Daoy (cell line): Measurements from ENCODE around the gene WWOX. TPM values are rescaled to one million over a fixed set of nuclear protein-coding genes. Genes with fewer than 3 reads are reported as not detected.

Source experiments
- DNase-seq: peaks from one replicate; pipeline ENCODE4 v3.0.0-alpha.2; 2015; ENCODE audit warnings: low read depth
- total RNA-seq: library from RNA; depleted of rRNA; stranded (reverse); fragments of >200 nt; shearing (Covaris generic); gene quantifications from 2 replicates; pipeline ENCODE4 v1.2.3, GENCODE V29; 2014

WWOX gene
- total RNA-seq, 1 experiment from 2014 or later, result 21.1 TPM

DNA sequence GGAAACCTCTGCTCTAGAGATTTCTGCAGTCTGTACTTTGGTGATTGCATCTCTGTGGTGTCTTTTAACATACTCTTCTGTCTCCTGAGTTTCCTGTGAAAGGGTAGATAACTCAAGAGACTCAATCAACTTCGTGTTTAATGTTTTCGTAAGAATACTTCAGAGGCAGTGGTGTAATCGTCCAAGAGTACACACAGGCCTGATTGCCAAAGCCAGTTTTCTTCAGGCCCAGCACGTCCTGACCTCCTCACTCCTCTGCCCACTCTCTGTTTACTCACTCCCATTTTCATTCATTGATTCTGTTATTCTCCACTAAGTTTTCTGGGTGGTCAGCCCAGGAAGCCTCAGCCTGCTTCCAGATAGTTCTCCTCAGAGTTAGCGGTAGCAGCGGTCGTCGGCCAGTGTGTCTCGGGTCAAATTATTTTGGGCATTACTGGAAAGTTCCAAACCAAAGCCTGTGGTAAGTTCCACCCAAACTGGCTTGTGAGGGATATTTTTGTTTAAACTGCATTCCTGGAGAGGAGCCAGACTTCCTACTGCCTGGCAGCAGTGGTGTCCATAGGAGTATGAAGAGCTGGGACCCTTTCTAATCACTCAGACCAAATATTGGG lies 293.2 kb downstream of the WWOX start:
- no peak for DNase-seq

DNA sequence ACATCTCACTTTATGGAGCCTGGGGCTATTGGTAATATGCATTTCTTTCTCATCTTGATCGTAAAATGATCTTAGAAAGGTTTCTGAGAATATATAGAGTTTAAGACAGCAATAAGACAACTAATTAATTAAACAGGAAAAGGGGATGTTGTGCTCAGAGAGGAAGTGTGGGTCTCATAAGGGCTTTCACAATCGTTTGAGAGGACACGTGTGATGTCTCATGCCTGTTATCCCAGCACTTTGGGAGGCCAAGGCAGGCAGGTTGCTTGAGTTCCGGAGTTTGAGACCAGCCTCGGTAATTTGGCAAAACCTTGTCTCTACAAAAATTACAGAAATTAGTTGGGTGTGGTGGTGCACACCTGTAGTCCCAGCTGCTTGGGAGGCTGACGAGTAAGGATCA lies 295.6 kb downstream of the WWOX start:
- no peak for DNase-seq

DNA sequence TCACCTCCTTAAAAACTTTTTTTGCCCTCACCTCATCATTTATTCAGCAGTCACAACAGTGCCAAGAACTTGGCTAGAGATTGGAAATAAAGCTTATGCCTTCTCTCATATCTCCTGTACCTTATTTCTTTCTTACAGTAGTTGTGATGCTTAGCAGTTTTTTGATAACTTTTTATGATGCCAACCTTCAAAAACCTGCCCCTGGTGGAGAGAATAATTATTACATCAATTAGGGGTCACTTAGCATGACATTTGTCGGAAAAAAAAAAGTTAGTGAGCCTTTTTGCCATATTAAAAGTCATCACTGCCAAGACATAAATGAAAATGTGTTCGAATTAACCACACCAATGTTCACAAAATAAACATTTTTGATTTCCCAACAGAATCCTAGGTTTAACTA lies 296.6 kb downstream of the WWOX start:
- no peak for DNase-seq

DNA sequence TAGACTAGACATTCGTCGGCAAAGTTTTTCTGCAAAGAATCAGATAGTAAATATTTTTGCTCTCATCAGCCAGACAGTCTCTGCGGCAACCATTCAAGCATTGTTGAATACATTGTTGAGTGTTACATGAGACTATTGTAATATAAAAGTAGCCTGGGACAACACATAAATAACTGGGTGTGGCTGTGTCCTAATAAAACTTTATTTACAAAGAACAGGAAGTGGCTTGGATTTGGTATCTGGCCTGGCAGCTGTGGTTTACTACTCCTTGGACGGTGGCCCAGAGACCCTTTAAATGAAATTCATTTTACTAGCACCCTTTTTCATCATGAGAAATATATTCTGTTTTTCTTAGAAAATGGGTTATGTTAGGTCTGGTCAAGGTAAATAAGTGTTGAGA lies 297.2 kb downstream of the WWOX start:
- DNase-seq, result no peak

DNA sequence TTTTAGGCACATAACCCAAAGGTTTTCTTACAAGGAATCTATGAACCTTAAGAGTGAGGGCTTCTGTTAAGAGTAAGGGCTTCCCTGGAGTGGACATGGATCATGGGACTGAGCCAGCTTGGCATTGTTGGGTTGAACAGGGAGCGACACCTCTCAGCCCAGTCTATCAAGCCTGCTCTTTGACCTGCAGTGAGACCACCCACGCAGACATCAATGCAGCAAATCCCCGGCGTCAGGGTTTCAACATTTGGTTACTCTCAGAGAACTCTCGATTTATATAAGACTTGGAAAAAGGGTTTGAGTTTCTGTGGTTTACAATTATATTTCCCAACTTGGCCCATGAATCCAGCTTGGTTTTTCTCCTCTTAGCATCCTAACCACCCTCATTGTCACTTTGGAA lies 299.9 kb downstream of the WWOX start:
- no peak for DNase-seq

DNA sequence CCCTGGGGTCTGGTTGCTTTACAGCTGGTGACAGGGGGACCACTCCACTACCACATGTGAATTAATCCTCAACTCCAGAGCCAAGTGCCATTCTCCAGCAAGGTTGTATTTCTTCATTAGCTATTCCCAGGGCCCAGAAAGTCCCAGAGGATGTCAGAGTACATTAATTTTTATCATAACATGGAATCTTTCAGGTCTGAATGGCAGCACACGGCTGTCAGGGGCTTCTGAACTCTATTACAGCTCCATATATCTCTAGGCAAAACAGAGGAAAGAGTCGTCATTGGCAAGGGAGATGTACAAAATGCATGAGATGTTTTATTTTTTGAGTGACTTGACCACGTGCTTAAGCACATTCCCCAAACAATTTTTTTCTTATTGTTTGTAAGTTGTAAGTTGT lies 303.4 kb downstream of the WWOX start:
- DNase-seq, result no peak

DNA sequence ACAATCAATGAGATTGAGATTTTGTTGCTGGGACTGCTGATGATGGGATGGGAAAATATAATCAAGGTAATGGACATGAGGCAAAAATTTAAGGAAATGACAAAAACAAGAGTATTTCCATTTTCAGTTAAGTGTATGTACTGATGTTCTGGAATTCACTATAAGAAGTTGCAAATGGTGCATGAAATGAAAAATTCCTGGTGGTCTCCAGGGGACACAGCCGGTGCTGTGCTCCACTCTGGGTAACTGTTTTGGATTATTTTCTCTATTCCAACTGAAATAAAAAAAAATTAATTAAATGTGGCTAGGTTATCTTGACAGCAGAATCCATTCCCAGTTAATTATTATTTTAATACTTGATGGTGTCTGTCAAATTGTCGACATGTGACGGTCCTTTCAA lies 305.6 kb downstream of the WWOX start:
- no peak for DNase-seq

DNA sequence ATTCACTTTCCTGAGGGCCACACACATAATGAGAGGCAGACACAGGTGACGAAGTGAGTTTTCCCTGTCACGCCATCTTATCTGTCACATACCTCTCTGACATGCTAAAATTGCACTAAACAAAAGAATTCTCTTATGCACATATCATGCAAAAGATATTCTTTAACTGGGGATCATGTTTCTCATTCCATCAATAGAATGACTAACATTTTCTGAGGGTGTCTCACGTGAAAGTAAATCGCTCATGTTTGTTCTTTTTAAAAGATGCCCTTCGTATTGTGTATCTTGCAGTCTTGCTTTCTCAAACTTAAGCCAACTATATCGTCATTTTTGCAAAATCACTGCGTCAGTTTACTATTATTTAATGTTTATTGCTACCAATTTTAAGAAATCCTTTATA lies 306.4 kb downstream of the WWOX start:
- DNase-seq, result no peak

DNA sequence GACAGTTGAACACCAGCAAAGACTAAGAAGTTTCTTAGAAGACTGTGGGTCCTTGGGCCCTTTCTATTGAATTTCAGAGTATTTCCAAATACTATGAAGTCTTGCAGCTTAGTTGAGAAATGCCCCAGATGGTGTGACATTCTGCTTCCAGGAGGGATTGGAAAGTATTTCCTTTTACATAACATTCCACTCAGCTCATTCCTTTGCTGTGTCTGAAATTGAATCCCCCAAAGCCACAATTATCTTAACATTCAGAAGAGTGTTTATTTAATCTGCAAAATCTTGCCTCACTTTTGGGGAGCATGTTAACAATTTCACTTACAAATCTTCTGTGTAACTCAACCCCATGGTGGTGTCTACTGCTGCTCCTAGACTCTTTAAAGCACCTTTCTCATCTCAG lies 307.7 kb downstream of the WWOX start:
- no peak for DNase-seq

DNA sequence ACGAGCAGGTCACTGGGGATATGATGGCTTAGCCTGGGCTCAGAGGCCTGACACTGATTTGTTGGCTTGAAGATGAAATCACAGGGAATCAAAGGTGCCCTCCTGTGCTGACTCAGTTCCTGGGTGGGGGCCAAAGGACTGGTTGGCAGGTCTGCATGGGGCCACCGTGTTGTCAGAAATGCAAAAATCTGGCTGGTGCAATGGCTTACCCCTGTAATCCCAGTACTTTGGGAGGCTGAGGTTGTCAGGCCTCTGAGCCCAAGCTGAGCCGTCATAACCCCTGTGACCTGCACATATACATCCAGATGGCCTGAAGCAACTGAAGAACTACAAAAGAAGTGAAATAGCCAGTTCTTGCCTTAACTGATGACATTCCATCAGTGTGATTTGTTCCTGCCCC lies 314.2 kb downstream of the WWOX start:
- no peak for DNase-seq

DNA sequence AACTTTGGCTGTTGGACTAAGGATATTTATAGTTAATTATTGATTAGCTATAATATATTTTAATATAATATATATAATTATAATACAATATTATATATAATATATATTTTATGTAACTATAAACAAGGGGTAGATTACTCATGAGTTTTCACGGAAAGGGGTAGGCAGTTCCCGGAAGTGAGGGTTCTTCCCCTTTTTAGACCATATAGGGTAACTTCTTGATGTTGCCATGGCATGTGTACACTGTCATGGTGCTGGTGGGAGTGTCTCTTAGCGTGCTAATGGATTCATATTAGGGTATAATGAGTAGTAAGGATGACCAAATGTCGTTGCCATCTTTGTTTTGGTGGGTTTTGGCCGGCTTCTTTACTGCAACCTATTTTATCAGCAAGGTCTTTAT lies 315.6 kb downstream of the WWOX start:
- DNase-seq, result no peak

DNA sequence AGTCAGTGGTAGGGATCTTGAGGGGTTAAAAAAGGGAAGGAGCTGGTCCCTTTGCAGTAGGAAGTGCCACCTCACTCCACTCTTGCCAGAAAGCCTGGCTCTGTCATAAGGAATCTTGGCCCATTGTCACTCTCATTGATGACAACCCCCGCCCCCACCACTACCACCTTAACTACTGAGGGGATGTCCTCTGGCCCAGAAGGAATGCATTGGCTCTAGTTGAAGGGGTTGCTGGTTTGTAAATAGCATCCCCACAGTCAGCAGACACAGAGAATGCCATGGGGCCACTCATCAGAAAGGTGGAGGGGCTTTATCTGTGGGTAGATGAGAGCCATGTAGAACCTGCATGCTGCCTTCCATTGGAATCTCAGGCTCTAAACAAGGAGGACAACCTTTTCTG lies 316.2 kb downstream of the WWOX start:
- DNase-seq, result no peak

DNA sequence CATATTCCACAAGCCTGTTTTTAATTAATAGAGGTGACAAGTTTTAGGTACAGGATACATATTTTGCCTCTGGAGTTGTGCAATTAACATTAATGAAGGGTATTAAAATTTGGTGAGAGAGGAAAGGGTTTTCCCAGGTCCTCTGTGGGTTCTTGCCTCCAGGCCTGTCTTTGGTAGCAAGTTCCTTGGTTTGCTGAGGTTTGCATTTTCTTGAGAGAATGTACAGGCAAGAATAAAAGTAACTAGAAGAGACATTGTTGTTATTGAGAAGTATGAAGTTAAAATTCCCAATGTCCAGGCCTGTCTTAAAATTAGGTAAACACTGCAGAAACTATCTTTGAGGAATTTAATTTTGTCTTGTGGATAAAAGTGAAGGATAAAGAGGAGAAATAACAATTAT lies 316.9 kb downstream of the WWOX start:
- no peak for DNase-seq

DNA sequence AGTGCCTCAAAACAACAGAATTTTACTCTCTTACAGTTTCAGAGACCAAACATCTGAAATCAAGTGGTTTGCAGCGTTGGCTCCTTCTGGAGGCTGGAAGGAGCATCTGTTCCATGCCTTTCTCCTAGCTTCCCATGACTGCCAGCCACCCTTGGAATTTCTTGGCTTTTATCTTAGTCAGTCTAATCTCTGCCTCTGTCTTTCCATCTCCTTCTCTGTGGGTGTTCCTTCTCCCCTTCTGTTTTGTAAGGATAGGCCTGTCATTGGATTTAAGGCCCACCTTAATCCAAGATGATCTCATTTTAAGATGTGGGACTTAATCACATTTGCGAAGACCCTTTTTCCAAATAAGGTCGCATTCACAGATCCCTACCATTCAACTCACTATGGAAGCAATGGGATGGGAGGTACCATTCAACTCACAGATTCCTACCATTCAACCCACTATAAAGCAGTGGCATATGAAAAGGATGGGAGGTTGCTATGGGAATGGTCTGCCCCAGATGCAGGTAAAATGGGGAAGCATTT lies 321.8 kb downstream of the WWOX start:
- no peak for DNase-seq

DNA sequence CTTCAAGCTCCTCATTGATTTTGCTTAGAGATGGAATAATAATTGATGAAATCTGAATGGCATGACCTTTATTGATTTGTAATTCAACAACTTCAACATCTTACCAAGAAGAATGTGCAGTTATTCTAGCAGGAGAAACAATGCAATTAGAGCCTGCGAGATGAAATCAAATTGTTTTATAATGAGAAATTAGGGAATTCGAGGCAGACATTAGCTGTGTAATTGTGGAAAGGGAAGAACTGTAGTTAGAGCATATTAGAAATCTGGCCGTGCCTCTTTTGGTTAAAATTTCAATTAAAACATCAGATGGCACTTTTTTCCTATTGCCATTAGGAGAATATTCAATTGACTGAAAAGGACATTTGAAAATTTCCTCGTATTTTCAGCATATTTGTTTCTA lies 325.8 kb downstream of the WWOX start:
- no peak for DNase-seq

DNA sequence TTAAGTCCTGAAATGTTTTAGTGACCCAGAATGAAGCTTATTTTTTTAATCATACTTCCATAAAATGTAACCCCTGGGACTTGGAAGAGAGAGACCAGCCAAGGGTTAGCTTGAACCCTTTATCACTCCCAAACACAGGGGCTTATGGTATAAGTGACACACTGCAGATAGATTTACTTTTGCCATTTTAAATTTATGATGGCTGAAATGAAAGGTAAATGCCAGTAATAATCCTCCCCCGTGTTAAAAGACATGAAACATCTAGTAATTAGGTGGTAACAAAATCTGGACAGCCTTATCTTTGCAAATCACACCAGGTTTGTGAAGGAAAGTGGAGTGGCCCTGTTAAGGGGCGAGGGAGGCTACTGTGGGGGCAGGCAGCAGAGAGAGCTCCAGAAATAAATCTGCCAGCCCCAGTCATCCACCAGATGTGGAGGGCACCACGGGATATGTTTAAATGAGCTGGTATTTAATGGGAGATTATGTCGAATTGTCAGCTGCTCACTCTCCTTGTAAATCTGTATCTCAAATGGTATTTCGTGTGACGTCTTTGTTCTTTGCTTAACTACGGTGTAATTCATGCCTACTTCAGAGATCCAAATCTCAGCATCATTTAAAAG lies 326.5 kb downstream of the WWOX start:
- DNase-seq, result no peak

DNA sequence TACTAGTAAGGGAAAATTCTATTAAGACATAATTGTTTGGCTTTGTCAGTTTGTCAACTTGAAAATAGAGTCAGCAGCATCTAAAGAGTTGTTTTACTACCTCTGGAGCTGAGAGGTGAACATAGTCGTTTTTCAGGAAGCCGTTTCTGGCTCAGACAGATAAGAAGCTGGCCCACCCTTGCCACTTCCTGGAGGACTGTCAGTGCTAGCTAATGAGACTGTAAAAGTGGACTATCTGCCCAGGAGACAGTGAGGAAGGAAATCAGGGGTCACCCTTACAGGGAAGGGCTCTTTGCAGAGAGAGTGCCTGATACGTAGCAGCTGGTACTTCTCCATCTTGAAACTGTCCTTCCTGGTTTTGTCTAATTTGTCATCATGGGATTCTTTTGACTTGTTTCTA lies 328.7 kb downstream of the WWOX start:
- DNase-seq, result no peak

DNA sequence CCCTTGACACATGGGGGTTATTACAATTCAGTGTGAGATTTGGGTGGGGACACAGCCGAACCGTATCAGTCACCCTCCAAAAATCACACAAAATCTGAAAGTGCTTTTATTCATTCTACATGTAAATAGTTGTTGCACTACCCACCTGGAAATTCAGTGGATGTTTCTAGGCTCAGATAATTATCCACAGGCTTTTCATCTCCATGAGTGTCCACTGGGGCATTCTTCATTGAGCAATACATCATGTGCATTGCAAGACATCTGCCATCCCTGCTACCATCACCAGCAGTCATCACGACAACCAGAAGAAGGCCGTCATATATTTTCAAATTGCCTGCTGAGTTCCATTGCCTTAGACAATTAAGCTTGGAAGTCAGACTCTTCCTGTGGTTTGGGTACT lies 330.8 kb downstream of the WWOX start:
- no peak for DNase-seq

DNA sequence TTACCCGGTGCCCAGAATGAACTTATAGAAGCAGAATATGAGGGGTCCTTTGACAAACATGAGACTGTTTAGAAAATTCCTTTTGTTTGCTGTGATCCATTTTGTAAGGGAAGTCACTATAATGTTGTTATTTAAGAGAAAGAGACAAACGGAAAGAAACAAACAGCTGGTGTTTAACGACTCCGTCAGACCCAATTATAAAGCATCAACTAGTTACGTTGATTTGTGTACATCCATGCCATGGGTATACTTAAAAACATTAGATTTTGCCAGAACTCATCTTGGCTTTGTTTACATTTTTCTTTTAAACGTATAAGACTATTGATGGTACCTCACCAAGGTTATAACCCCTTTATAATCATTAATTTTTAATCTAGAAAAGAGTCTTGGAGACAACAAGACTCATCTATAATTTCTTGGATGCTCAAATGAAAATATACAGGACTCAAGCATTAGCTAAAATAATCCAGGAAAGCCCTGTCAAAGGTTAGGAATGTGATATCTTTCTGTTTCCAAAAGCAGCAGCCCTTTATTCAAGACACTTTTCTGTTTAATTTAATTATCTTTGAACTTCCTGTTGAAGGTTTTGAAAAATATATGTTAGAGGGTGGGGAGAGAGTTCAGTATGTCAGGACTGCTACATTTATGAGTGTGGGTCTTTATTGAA lies 331.7 kb downstream of the WWOX start:
- DNase-seq, result no peak

DNA sequence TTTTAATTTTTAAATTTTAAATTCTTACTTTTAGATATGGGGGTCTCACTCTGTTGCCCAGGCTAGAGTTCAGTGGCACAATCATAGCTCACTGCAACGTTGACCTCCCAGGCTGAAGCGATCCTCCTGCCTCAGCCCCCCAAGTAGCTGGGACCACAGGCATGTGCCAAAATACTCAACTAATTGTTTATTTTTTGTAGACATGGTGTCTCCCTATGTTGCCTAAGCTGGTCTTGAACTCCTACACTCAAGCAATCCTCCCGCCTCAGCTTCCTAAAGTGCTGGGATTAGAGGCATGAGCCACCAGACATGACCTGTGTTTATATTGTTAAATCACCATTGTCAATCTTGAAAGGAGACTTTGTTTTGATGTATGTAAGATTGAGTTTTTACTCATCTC lies 332.2 kb downstream of the WWOX start:
- no peak for DNase-seq

DNA sequence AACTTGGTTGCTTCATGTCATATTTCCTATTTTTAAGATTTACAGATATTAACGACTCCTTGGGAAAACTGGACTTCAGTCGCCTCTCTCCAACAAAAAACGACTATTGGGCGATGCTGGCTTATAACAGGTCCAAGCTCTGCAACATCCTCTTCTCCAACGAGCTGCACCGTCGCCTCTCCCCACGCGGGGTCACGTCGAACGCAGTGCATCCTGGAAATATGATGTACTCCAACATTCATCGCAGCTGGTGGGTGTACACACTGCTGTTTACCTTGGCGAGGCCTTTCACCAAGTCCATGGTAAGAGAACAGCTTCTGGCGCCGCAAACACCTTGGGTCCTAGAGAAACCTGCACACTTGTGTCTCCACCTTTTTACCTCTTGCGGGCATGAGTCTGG lies 333.0 kb downstream of the WWOX start:
- no peak for DNase-seq

DNA sequence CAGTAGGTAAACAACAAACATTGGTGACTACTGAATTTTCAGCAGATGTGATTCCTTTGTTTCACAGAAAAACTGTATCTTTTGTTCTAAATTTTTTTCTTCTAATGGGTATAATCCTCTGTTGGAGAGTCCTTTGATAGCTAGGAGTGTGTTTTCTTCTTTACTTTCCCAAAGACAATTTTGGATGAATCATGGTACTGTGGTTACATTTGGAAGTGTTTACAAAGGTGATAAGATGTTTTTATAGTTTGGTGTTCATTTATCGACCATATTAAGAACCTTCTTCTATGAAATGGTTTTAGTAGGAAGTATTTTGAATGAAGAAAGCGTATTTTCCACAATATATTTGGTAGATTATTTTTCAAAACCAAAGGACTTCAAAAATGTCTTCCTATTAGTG lies 333.7 kb downstream of the WWOX start:
- no peak for DNase-seq

DNA sequence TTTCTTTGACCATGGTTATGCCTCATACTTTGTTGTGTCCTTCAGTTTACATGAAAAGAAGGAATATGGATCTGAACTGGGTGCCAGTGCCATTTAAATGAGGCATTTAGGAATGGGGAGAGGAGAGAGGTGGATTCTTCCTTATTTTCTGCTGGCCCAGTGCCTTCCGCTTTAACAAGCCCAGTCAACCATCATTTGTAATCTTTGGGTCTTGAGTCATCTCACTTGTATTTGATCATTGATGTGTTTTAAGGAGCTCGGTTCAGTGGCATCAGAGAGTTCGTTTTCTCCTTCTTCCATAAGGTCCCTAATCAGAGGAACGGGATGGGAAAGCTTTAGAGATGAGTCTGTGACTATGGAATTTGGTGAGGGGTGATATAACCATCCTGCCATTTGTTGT lies 334.9 kb downstream of the WWOX start:
- DNase-seq, result peak; percentile 2
